Measurements from ENCODE around the gene ZNF407. TPM values are rescaled to one million over a fixed set of nuclear protein-coding genes. Genes with fewer than 3 reads are reported as not detected.

ZNF407 gene
- total and polyA plus RNA-seq, 7 experiments from 2014 or later = 6.8 to 31.3 (median 27.9) TPM

GRCh38 chr18:74573053-74573452, 24.6 kb upstream of the ZNF407 start:
- CTCF ChIA-PET = no interaction called here
- H3K36me3 ChIP-seq (ENCODE audit: control insufficient read depth in 2 of 3, insufficient read depth in 3 of 3, low read length in 3 of 3) = no peaks in the 10 kb centered on the region

GRCh38 chr18:74574916-74575315, 22.8 kb upstream of the ZNF407 start:
- H3K4me1 Mint-ChIP-seq = peaks cover 0 to 3% (median 0%) of the 10 kb centered on the region in 7 donors
- ATAC-seq (no peak), DNase-seq (no peak)
- no peak overlapping the region for H3K27ac Mint-ChIP-seq
- Histone ChIP-seq H3K27me3 (ENCODE audit: control insufficient read depth in 2 of 2, insufficient read depth in 2 of 2, low read length in 2 of 2) (no peaks in the 10 kb centered on the region), H3K4me3 (ENCODE audit: low read length) (no peak overlapping the region), H3K4me1 (ENCODE audit: control insufficient read depth in 2 of 2, insufficient read depth in 2 of 2, low read length in 2 of 2) (no peaks in the 10 kb centered on the region), H3K36me3 (ENCODE audit: control insufficient read depth in 2 of 3, insufficient read depth in 3 of 3, low read length in 3 of 3) (no peaks in the 10 kb centered on the region), H3K27ac (ENCODE audit: low read depth, low read length) (no peak overlapping the region), H3K9me3 (ENCODE audit: control insufficient read depth in 2 of 3, low read length in 3 of 3) (no peaks in the 10 kb centered on the region)
- H3K36me3 Mint-ChIP-seq = no peaks in the 10 kb centered on the region
- ChIA-PET POLR2A (no interaction called here), CTCF (interaction anchor here (0.7 kb wide), 2 partner anchors 81 to 670 kb away, joined by 3 to 4 read pairs; no protein-coding TSS in a partner anchor)
- intact Hi-C loops (cut with micrococcal nuclease) = no loop called here
- peaks cover 0 to 32% (median 7%) of the 10 kb centered on the region in 5 donors for H3K27me3 Mint-ChIP-seq
- peaks cover 0 to 2% (median 0%) of the 10 kb centered on the region in 11 donors for H3K9me3 Mint-ChIP-seq
- H3K4me3 Mint-ChIP-seq = no peak overlapping the region

More at GRCh38 chr18:74573053-74573452, 24.6 kb upstream of the ZNF407 start:
- H3K4me1 Mint-ChIP-seq = peaks cover 0 to 3% (median 0%) of the 10 kb centered on the region in 7 donors
- POLR2A ChIA-PET = no interaction called here
- H3K27ac Mint-ChIP-seq = no peak overlapping the region
- DNase-seq (no peak), ATAC-seq (no peak)
- Histone ChIP-seq H3K9me3 (ENCODE audit: control insufficient read depth in 2 of 3, low read length in 3 of 3) (no peaks in the 10 kb centered on the region), H3K27me3 (ENCODE audit: control insufficient read depth in 2 of 2, insufficient read depth in 2 of 2, low read length in 2 of 2) (no peaks in the 10 kb centered on the region), H3K4me3 (ENCODE audit: low read length) (no peak overlapping the region), H3K27ac (ENCODE audit: low read depth, low read length) (no peak overlapping the region), H3K4me1 (ENCODE audit: control insufficient read depth in 2 of 2, insufficient read depth in 2 of 2, low read length in 2 of 2) (no peaks in the 10 kb centered on the region)
- intact Hi-C loops (cut with micrococcal nuclease) = no loop called here
- H3K27me3 Mint-ChIP-seq = peaks cover 12 to 27% (median 20%) of the 10 kb centered on the region in 5 donors
- H3K36me3 Mint-ChIP-seq = no peaks in the 10 kb centered on the region
- peaks cover 0 to 4% (median 0%) of the 10 kb centered on the region in 11 donors for H3K9me3 Mint-ChIP-seq
- H3K4me3 Mint-ChIP-seq = no peak overlapping the region

GRCh38 chr18:74577019-74577418, 20.7 kb upstream of the ZNF407 start:
- H3K9me3 ChIP-seq (ENCODE audit: control insufficient read depth in 2 of 3, low read length in 3 of 3) = no peaks in the 10 kb centered on the region
- Mint-ChIP-seq H3K27ac (no peak overlapping the region), H3K9me3 (peaks cover 0 to 2% (median 0%) of the 10 kb centered on the region in 11 donors), H3K4me3 (no peak overlapping the region), H3K4me1 (peaks cover 0 to 3% (median 0%) of the 10 kb centered on the region in 7 donors), H3K36me3 (no peaks in the 10 kb centered on the region), H3K27me3 (peaks cover 5 to 37% (median 7%) of the 10 kb centered on the region in 5 donors)
- ChIA-PET POLR2A (no interaction called here), CTCF (no interaction called here)
- no peaks in the 10 kb centered on the region for H3K4me1 ChIP-seq (ENCODE audit: control insufficient read depth in 2 of 2, insufficient read depth in 2 of 2, low read length in 2 of 2)
- intact Hi-C loops (cut with micrococcal nuclease) = no loop called here
- no peak for ATAC-seq
- no peak overlapping the region for H3K27ac ChIP-seq (ENCODE audit: low read depth, low read length)
- no peaks in the 10 kb centered on the region for H3K27me3 ChIP-seq (ENCODE audit: control insufficient read depth in 2 of 2, insufficient read depth in 2 of 2, low read length in 2 of 2)
- no peak for DNase-seq
- H3K36me3 ChIP-seq (ENCODE audit: control insufficient read depth in 2 of 3, insufficient read depth in 3 of 3, low read length in 3 of 3) = no peaks in the 10 kb centered on the region
- no peak overlapping the region for H3K4me3 ChIP-seq (ENCODE audit: low read length)

- ATAC-seq (no peak), DNase-seq (no peak)
- Mint-ChIP-seq H3K27me3 (peaks cover 2 to 44% (median 15%) of the 10 kb centered on the region in 5 donors), H3K4me1 (peaks cover 0 to 2% (median 0%) of the 10 kb centered on the region in 7 donors), H3K9me3 (no peaks in the 10 kb centered on the region), H3K4me3 (no peak overlapping the region), H3K36me3 (no peaks in the 10 kb centered on the region), H3K27ac (no peak overlapping the region)
- Histone ChIP-seq H3K4me3 (ENCODE audit: low read length) (no peak overlapping the region), H3K27me3 (ENCODE audit: control insufficient read depth in 2 of 2, insufficient read depth in 2 of 2, low read length in 2 of 2) (no peaks in the 10 kb centered on the region), H3K9me3 (ENCODE audit: control insufficient read depth in 2 of 3, low read length in 3 of 3) (no peaks in the 10 kb centered on the region), H3K4me1 (ENCODE audit: control insufficient read depth in 2 of 2, insufficient read depth in 2 of 2, low read length in 2 of 2) (no peaks in the 10 kb centered on the region), H3K36me3 (ENCODE audit: control insufficient read depth in 2 of 3, insufficient read depth in 3 of 3, low read length in 3 of 3) (no peaks in the 10 kb centered on the region), H3K27ac (ENCODE audit: low read depth, low read length) (no peak overlapping the region)
- POLR2A ChIA-PET = no interaction called here
- intact Hi-C loops (cut with micrococcal nuclease) = loop anchor here in 1 of 2 donors (1.0 kb wide), 1 partner anchor 35 kb away; no protein-coding TSS in a partner anchor
- CTCF ChIA-PET = no interaction called here
Observed at GRCh38 chr18:74579496-74580065, 18.1 kb upstream of the ZNF407 start.

- ATAC-seq = no peak
- Histone ChIP-seq H3K9me3 (ENCODE audit: control insufficient read depth in 2 of 3, low read length in 3 of 3) (no peaks in the 10 kb centered on the region), H3K4me1 (ENCODE audit: control insufficient read depth in 2 of 2, insufficient read depth in 2 of 2, low read length in 2 of 2) (no peaks in the 10 kb centered on the region), H3K27me3 (ENCODE audit: control insufficient read depth in 2 of 2, insufficient read depth in 2 of 2, low read length in 2 of 2) (no peaks in the 10 kb centered on the region), H3K36me3 (ENCODE audit: control insufficient read depth in 2 of 3, insufficient read depth in 3 of 3, low read length in 3 of 3) (no peaks in the 10 kb centered on the region), H3K4me3 (ENCODE audit: low read length) (no peak overlapping the region), H3K27ac (ENCODE audit: low read depth, low read length) (no peak overlapping the region)
- H3K4me1 Mint-ChIP-seq = no peaks in the 10 kb centered on the region
- no peaks in the 10 kb centered on the region for H3K9me3 Mint-ChIP-seq
- H3K4me3 Mint-ChIP-seq = no peak overlapping the region
- ChIA-PET CTCF (no interaction called here), POLR2A (no interaction called here)
- H3K27me3 Mint-ChIP-seq = peaks cover 13 to 49% (median 23%) of the 10 kb centered on the region in 5 donors
- H3K27ac Mint-ChIP-seq = no peak overlapping the region
- DNase-seq = no peak
- no peaks in the 10 kb centered on the region for H3K36me3 Mint-ChIP-seq
- intact Hi-C loops (cut with micrococcal nuclease) = no loop called here
Observed at GRCh38 chr18:74582642-74583041, 15.0 kb upstream of the ZNF407 start.

- H3K27ac Mint-ChIP-seq = no peak overlapping the region
- DNase-seq (no peak), ATAC-seq (no peak)
- ChIA-PET POLR2A (interaction anchor here (0.9 to 1.2 kb wide), 2 partner anchors 10 to 52 kb away, joined by 3 to 5 read pairs; partner anchors contain the start of gene ZNF407), CTCF (no interaction called here)
- H3K27me3 ChIP-seq (ENCODE audit: control insufficient read depth in 2 of 2, insufficient read depth in 2 of 2, low read length in 2 of 2) = no peaks in the 10 kb centered on the region
- peaks cover 0 to 1% (median 0%) of the 10 kb centered on the region in 11 donors for H3K9me3 Mint-ChIP-seq
- intact Hi-C loops (cut with micrococcal nuclease) = no loop called here
- H3K36me3 Mint-ChIP-seq = peaks cover 0 to 6% (median under 1%) of the 10 kb centered on the region in 5 donors
- no peak overlapping the region for H3K27ac ChIP-seq (ENCODE audit: low read depth, low read length)
- peaks cover 8 to 18% (median 14%) of the 10 kb centered on the region in 5 donors for H3K27me3 Mint-ChIP-seq
- no peaks in the 10 kb centered on the region for H3K4me1 ChIP-seq (ENCODE audit: control insufficient read depth in 2 of 2, insufficient read depth in 2 of 2, low read length in 2 of 2)
- no peak overlapping the region for H3K4me3 Mint-ChIP-seq
- H3K4me3 ChIP-seq (ENCODE audit: low read length) = no peak overlapping the region
- no peaks in the 10 kb centered on the region for H3K9me3 ChIP-seq (ENCODE audit: control insufficient read depth in 2 of 3, low read length in 3 of 3)
- H3K4me1 Mint-ChIP-seq = peaks cover 0 to 8% (median 0%) of the 10 kb centered on the region in 7 donors
- H3K36me3 ChIP-seq (ENCODE audit: control insufficient read depth in 2 of 3, insufficient read depth in 3 of 3, low read length in 3 of 3) = no peaks in the 10 kb centered on the region
Observed at GRCh38 chr18:74587441-74587840, 10.2 kb upstream of the ZNF407 start.

GRCh38 chr18:74589021-74589420, 8.6 kb upstream of the ZNF407 start:
- Histone ChIP-seq H3K27ac (ENCODE audit: low read depth, low read length) (no peak overlapping the region), H3K4me1 (ENCODE audit: control insufficient read depth in 2 of 2, insufficient read depth in 2 of 2, low read length in 2 of 2) (no peaks in the 10 kb centered on the region), H3K27me3 (ENCODE audit: control insufficient read depth in 2 of 2, insufficient read depth in 2 of 2, low read length in 2 of 2) (no peaks in the 10 kb centered on the region), H3K36me3 (ENCODE audit: control insufficient read depth in 2 of 3, insufficient read depth in 3 of 3, low read length in 3 of 3) (peaks cover 0 to 8% (median 0%) of the 10 kb centered on the region in 3 experiments), H3K9me3 (ENCODE audit: control insufficient read depth in 2 of 3, low read length in 3 of 3) (no peaks in the 10 kb centered on the region), H3K4me3 (ENCODE audit: low read length) (no peak overlapping the region)
- POLR2A ChIA-PET = interaction anchor here (1.7 kb wide), 1 partner anchor 8 kb away, joined by 5 read pairs; the partner anchor contains the start of gene ZNF407
- H3K4me3 Mint-ChIP-seq = no peak overlapping the region
- peaks cover 0 to 14% (median 10%) of the 10 kb centered on the region in 5 donors for H3K27me3 Mint-ChIP-seq
- H3K36me3 Mint-ChIP-seq = peaks cover 0 to 21% (median 16%) of the 10 kb centered on the region in 5 donors
- DNase-seq (no peak), ATAC-seq (peak; percentile 73)
- H3K9me3 Mint-ChIP-seq = peaks cover 0 to 12% (median 3%) of the 10 kb centered on the region in 11 donors
- H3K4me1 Mint-ChIP-seq = peaks cover 0 to 16% (median 6%) of the 10 kb centered on the region in 7 donors
- no peak overlapping the region for H3K27ac Mint-ChIP-seq
- CTCF ChIA-PET = no interaction called here
- intact Hi-C loops (cut with micrococcal nuclease) = no loop called here
